ENCODE data around the gene UBAP2L. TPM values are rescaled to one million over a fixed set of nuclear protein-coding genes. Genes with fewer than 3 reads are reported as not detected.
"Not testable (repeated sequence)": the region's sequence is repeated elsewhere in the genome, so short reads cannot be mapped to it uniquely, and the experiment has no call there.

Gene UBAP2L
- total RNA-seq, 1 donor from 2014 or later, result 142 TPM

DNA sequence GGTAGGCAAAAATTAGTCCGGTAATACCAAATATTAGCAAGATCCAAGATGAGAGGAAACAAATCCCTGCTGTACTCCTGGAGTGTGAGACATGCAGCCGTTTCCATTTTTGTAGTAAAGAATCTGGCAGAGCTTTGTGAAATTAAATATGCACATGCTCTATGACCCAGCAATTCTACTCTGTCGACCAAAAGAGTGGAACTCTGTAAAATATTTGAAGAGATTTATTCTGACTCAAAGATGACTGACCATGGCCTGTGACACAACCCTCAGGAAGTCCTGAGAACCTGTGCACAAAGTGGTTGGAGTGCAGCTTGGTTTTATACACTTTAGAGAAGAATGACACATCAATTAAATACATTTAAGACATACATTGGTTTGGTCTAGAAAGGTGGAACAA, 67.9 kb downstream of the UBAP2L start:
- DNase-seq (ENCODE audit: low spot score), result no peak
- intact Hi-C loops (cut with DNase I), result no loop called here
- ATAC-seq, result no peak

DNA sequence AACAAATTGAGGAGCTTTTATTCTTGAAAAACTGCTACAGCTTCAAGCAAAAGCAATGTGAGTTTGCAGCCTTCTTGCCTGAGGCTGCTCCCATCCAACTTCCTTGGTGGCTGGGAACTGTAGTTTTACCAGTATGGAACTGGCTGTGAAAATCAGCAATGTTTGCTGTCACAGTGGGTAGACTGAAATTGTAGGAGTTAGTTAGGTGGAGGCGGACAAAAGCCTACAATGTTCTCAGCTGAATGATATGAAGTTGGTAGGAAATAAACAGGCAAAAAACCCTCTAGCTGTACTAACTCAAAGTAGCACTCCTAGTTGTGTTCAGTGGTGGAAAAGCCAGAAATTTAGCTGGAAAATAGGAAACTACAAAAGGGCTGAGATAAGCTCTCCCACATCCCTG, 70.2 kb downstream of the UBAP2L start:
- DNase-seq (ENCODE audit: low spot score) (no peak), ATAC-seq (no peak)
- intact Hi-C loops (cut with DNase I), result no loop called here

DNA sequence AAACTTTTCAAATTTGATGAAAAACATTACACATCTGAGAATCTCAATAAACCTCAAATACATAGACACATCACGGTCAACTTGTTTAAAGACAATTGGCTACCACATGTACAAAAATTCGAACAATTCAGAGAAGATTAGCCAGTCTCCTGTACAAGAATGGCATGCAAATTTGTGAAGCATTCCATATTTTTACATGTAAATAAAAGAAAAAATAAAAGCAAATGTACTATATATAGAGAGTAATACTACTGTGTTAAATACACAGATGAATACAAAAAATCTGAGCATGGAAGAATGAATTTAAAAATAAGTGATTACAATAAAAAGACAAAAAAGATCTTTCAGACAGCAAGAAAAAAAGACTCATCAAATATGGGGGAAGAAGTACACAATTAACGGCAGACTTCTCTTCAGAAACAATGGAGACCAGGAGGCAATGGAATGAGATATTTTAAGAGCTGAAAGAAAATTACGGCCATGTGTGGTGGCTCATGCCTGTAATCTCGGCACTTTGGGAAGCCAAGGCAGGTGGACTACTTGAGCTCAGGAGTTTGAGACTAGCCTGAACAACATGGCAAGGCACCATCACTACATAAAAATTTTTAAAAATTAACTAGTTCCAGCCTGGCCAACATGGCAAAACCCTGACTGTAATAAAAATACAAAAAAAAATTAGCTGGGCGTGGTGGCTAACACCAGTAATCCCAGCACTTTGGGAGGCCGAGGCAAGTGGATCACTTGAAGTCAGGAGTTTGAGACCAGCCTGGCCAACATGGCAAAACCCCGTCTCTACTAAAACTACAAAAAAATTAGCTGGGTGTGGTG, 74.9 kb downstream of the UBAP2L start:
- DNase-seq (ENCODE audit: low spot score) (no peak), ATAC-seq (no peak)
- intact Hi-C loops (cut with DNase I), result no loop called here

DNA sequence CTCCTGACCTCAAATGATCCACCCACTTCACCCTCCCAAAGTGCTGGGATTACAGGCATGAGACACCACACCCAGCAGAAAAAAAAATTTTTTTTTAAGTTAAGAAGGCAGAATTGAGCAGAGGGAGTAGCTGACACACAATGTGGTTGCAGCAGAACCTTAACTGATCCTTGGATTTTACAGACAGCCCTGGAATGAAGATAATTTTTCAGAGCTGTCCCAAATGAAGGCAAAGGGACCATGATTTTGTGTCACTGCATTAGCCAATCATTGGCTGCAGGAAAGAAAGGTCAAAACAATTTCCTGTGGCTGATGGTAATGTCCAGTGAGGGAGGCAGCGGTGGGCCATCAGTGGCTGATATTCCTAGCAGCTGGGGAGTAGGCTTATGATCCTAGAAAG, 80.8 kb downstream of the UBAP2L start:
- DNase-seq (ENCODE audit: low spot score) (no peak), ATAC-seq (no peak)
- intact Hi-C loops (cut with DNase I), result no loop called here

DNA sequence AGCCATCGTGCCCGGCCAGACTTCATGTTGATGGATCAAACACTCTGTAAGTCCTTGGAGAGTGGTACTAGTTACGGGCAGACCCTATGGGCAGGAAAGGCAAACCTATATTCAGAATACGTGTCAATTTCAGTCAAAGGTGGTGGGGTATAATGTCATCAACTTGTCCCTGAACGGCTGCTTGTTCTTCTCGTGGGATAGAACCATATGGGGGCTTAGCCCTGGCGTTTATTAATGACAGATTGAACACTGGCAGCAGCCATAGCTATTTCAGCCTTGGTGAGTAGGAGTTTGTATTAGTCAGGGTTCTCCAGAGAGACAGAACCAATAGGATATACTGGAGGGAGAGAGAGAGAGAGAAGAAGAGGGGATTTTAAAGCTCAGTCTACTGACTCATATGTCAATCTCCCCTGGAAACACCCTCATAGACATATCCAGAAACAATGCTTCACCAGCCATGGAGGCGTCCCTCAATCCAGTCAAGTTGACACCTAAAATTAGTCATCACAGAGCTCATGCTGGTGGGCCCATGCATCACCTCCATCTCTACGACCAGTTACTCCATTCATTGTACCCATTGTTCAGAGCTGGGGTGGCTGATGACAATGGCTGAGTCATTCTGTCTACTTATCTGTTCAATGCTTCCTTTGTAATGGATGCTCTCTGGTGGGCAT, 84.0 kb downstream of the UBAP2L start:
- DNase-seq (ENCODE audit: low spot score) (no peak), ATAC-seq (no peak)
- intact Hi-C loops (cut with DNase I), result no loop called here

DNA sequence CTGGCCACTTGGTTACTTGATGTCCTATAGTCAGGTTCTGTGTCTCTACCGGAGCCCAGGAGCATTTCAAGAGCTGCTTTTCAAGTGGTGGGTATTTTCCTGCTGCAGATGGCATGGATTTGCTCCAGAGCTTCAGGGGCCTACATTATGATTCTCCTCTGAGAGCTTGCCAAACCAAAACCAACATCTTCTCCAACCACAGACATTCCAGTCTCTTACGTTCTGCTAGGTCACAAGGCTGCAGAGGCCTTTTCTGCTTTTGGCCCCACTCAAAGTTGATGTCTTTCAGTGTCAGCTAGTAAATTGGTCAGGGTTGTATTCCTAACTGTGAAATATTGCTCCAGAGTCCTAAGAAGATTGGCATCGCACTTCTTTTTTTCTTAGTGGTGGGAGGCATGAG, 85.4 kb downstream of the UBAP2L start:
- DNase-seq (ENCODE audit: low spot score) (no peak), ATAC-seq (no peak)
- intact Hi-C loops (cut with DNase I), result no loop called here

DNA sequence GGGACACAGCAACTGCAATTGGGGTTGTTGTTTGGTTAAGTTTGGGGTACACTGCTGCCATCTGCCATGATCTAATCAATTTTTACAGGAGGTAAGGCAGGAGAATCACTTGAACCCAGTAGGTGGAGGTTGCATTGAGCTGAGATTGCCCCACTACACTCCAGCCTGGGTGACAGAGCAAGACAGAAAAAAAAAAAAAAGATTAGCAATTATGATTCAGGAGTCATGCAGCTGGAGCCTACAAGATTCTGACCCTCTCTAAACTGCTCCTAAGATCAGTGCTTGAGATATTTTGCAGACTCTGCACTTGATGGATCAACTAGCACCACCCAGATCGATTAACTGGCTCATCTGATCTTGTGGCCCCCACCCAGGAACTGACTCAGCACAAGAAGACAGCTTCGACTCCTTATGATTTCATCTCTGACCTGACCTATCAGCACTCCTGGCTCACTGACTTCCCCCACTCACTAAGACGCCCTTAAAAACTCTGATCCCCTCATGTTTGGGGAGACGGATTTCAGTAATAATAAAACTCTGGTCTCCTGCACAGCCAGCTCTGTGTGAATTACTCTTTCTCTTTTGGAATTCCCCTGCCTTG, 87.0 kb downstream of the UBAP2L start:
- intact Hi-C loops (cut with DNase I); ATAC-seq; DNase-seq (ENCODE audit: low spot score): not testable (repeated sequence)

DNA sequence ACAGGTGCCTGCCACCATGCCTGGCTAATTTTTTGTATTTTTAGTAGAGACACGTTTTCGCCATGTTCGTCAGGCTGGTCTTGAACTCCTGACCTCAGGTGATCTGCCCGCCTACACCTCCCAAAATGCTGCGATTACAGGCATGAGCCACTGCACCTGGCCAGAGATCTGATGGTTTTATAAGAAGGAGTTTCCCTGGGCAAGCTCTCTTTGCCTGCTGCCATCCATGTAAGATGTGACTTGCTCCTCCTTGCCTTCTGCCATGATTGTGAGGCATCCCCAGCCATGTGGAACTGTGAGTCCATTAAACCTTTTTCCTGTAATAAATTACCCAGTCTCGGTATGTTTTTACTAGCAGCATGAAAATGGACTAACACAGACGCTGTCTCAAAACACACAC, 88.4 kb downstream of the UBAP2L start:
- ATAC-seq; intact Hi-C loops (cut with DNase I); DNase-seq (ENCODE audit: low spot score): not testable (repeated sequence)

DNA sequence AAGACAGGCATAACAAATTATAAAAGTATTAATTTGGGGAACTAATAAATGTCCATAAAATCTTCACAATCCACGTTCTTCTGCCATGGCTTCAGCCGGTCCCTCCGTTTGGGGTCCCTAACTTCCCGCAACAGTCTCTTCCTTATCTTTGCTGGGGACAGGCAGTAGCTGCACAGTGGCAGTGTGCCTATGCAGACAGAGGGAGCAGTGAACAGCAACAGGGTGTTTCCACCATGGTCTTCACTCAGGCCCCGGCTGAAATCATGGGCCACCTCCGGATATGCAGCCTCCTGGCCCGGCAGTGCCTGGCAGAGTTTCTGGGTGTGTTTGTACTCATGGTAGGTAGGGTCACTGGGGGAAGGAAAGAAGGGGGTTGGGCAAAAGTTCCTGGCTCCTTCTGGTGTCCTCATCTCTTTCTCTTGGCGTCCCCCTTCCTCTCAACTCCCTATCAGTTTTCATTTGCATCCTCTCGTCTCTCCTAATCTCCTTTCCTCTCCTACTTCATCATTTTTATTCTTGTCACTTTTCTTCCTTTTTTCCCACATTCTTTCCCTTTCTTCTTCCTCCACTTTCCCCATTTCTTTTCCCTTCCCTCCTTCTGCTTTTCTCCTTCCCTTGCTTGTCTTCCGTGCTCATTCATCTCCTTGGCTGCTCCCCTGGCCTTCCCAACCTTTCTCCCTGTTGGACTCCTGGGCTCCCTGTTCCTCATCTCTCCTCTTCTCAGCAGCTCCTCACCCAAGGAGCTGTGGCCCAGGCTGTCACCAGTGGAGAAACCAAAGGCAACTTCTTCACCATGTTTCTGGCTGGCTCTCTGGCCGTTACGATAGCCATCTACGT, 91.7 kb downstream of the UBAP2L start:
- ATAC-seq; intact Hi-C loops (cut with DNase I); DNase-seq (ENCODE audit: low spot score): not testable (repeated sequence)

DNA sequence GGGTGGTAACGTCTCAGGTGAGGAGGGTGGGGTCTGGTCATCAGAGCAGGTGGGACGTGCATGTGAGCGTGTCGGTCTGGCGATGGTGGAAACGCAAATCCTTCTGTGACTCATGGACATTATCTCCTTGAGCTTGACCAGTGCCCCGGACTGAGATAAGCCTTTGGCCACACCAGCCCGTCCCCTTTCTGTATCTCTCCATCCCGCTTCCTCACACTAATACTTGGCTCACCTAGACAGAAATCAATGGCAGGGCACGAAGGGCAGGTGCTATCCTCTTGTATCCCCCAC, 92.3 kb downstream of the UBAP2L start:
- ATAC-seq (no peak), DNase-seq (ENCODE audit: low spot score) (no peak)
- intact Hi-C loops (cut with DNase I), result no loop called here

DNA sequence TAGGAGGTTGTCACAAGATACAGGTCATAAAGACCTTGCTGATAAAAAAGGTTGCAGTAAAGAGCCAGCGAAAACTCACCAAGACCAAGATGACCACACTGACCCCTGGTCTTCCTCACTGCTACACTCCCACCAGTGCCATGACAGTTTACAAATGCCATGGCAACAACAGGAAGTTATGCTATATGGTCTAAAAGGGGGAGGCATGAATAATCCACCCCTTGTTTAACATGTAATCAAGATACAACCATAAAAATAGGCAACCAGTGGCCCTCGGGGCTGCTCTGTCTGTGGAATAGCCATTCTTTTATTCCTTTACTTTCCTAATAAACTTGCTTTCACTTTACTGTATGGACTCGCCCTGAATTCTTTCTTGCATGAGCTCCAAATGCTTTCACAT, 93.5 kb downstream of the UBAP2L start:
- DNase-seq (ENCODE audit: low spot score); ATAC-seq; intact Hi-C loops (cut with DNase I): not testable (repeated sequence)

DNA sequence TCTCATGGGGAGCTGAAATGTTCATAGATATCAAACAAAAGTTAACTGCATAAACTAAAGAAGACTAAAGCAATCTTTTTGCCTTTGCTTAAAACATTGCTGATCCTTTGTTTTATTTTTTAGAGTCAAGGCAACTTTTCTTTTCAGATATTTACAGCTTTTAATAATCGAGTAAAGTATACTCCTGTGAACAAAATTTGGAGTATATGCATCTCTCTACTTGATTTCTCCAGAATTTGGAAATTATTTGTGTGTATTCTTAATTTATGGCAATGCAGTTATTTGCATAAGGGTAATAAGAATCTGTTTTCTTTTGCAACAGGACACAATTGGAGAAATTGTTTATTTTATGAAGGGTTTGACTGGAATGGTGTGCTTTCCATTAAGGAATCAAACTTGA, 95.9 kb downstream of the UBAP2L start:
- intact Hi-C loops (cut with DNase I), result no loop called here
- ATAC-seq (no peak), DNase-seq (ENCODE audit: low spot score) (no peak)

DNA sequence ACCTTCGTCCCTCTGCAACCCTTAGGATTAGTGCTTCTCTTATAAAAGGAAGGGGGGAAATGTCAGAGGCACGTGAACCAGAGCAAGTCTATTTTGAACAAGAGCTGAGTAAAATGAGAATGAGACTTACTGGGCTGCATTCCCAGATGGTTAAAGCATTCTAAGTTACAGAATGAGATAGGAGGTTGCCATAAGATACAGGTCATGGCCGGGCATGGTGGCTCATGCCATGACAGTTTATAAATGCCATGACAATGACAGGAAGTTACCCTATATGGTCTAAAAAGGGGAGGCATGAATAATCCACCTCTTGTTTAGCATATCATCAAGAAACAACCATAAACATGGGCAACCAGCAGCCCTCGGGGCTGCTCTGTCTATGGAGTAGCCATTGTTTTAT, 97.6 kb downstream of the UBAP2L start:
- intact Hi-C loops (cut with DNase I), result no loop called here
- ATAC-seq (no peak), DNase-seq (ENCODE audit: low spot score) (no peak)

Small RNAs within 50 kb of the gene (microRNA-seq; reads per million reads assigned to microRNA genes)
- 5.1 reads per million, percentile 11 among the genes with 10 or more reads in this experiment for gene MIR190B

Other genes starting within 250 kb of the UBAP2L start
- gene JTB, start 243.3 kb upstream of the UBAP2L start, total RNA-seq, result 72.8 TPM
- 90.1 TPM for gene RAB13, start 234.6 kb upstream of the UBAP2L start, total RNA-seq
- 1,621 TPM for gene RPS27, start 230.2 kb upstream of the UBAP2L start, total RNA-seq
- gene NUP210L, start 65.9 kb upstream of the UBAP2L start, total RNA-seq, result 0.18 TPM
- gene TPM3, start 28.9 kb upstream of the UBAP2L start, total RNA-seq, result 229 TPM
- not detected for gene CFAP141, start 14.6 kb upstream of the UBAP2L start, total RNA-seq
- gene HAX1, start 51.7 kb downstream of the UBAP2L start, total RNA-seq, result 59.9 TPM
- gene AQP10, start 100.1 kb downstream of the UBAP2L start, total RNA-seq, result not detected
- 78.3 TPM for gene ATP8B2, start 104.6 kb downstream of the UBAP2L start, total RNA-seq
- gene IL6R, start 184.4 kb downstream of the UBAP2L start, total RNA-seq, result 26.6 TPM

Data from sciatic nerve (tissue), 2 donors.